Liver (tissue), 9 donors: ENCODE results near the gene GATAD1. TPM values are rescaled to one million over a fixed set of nuclear protein-coding genes. Genes with fewer than 3 reads are reported as not detected.

ENCODE experiments used
- DNase-seq: peaks from one replicate; pipeline ENCODE4 v3.0.0-alpha.2; 2017; ENCODE audit warnings: low spot score
- H3K27ac ChIP-seq, 2 donors: one replicate each; pipeline ENCODE4 v1.7.0; 2013; ENCODE audit warnings: inconsistent platforms in 2 of 2, low read length in 2 of 2, control low read depth in 1 of 2, low read depth in 1 of 2, mild to moderate bottlenecking in 1 of 2
- H3K27me3 ChIP-seq, 4 donors: one replicate each; pipeline versions ENCODE4 v1.6.1 to v1.7.0; 2013; ENCODE audit warnings: low read length in 3 of 4, inconsistent platforms in 1 of 4, mild to moderate bottlenecking in 1 of 4, moderate library complexity in 1 of 4; ENCODE audit not compliant: control insufficient read depth in 4 of 4, insufficient read depth in 4 of 4
- H3K36me3 ChIP-seq, 4 donors: one replicate each; pipeline versions ENCODE4 v1.6.1 to v1.7.0; 2013; ENCODE audit warnings: low read length in 3 of 4, mild to moderate bottlenecking in 3 of 4, low read depth in 1 of 4, moderate library complexity in 1 of 4; ENCODE audit not compliant: control insufficient read depth in 4 of 4, insufficient read depth in 3 of 4
- H3K4me1 ChIP-seq, 4 donors: one replicate each; pipeline versions ENCODE4 v1.6.1 to v1.7.0; 2013; ENCODE audit warnings: low read length in 3 of 4, mild to moderate bottlenecking in 3 of 4, moderate library complexity in 1 of 4; ENCODE audit not compliant: control insufficient read depth in 4 of 4, insufficient read depth in 4 of 4
- H3K4me3 ChIP-seq, 3 donors: one replicate each; pipeline versions ENCODE4 v1.6.1 to v1.7.0; 2013; ENCODE audit warnings: low read length in 3 of 3, control low read depth in 1 of 3, low read depth in 1 of 3, mild to moderate bottlenecking in 1 of 3
- H3K9ac ChIP-seq, 2 donors: one replicate each; pipeline ENCODE4 v1.7.0; 2013; ENCODE audit warnings: low read length in 2 of 2, mild to moderate bottlenecking in 2 of 2, moderate library complexity in 2 of 2, control low read depth in 1 of 2, low read depth in 1 of 2
- H3K9me3 ChIP-seq, 4 donors: one replicate each; pipeline versions ENCODE4 v1.6.1 to v1.7.0; 2013; ENCODE audit warnings: low read length in 3 of 4; ENCODE audit not compliant: control insufficient read depth in 4 of 4
- ATF3 ChIP-seq: IDR thresholded peaks from 2 replicates; pipeline ENCODE4 v1.6.1; 2016; ENCODE audit warnings: antibody characterized with exemption
- CTCF ChIP-seq: fragments of 150-350 bp; IDR thresholded peaks from 2 replicates; pipeline ENCODE4 v1.5.1; 2017; ENCODE audit warnings: improper control_type of control experiment, low read depth, low read length; ENCODE audit not compliant: missing input control
- EGR1 ChIP-seq, 2 donors: IDR thresholded peaks; 2 replicates each; pipeline ENCODE4 v1.6.1; 2016 to 2018; ENCODE audit warnings: antibody characterized with exemption in 2 of 2, low read depth in 2 of 2
- FOXA1 ChIP-seq: IDR thresholded peaks from 2 replicates; pipeline ENCODE4 v1.6.1; 2016; ENCODE audit warnings: antibody characterized with exemption
- FOXA2 ChIP-seq: IDR thresholded peaks from 2 replicates; pipeline ENCODE4 v1.6.1; 2016; ENCODE audit warnings: antibody characterized with exemption
- GABPA ChIP-seq, 2 donors: IDR thresholded peaks in 1 of 2; conservative IDR thresholded peaks in 1 of 2; 2 replicates each; pipeline ENCODE4 v1.6.1; 2016; ENCODE audit warnings: antibody characterized with exemption in 2 of 2, mild to moderate bottlenecking in 1 of 2, moderate library complexity in 1 of 2
- HNF4A ChIP-seq, 2 donors: conservative IDR thresholded peaks; 2 replicates each; pipeline ENCODE4 v1.6.1; 2016; ENCODE audit warnings: antibody characterized with exemption in 2 of 2, mild to moderate bottlenecking in 2 of 2
- HNF4G ChIP-seq: IDR thresholded peaks from 2 replicates; pipeline ENCODE4 v1.6.1; 2016; ENCODE audit warnings: antibody characterized with exemption
- JUND ChIP-seq, 2 donors: IDR thresholded peaks; 2 replicates each; pipeline ENCODE4 v1.6.1; 2016; ENCODE audit warnings: antibody characterized with exemption in 2 of 2
- MAX ChIP-seq: IDR thresholded peaks from 2 replicates; pipeline ENCODE4 v1.6.1; 2016; ENCODE audit warnings: antibody characterized with exemption
- NR2F2 ChIP-seq: IDR thresholded peaks from 2 replicates; pipeline ENCODE4 v1.6.1; 2016; ENCODE audit warnings: antibody characterized with exemption
- RAD21 ChIP-seq, 2 donors: IDR thresholded peaks; 2 replicates each; pipeline ENCODE4 v1.6.1; 2016; ENCODE audit warnings: antibody characterized with exemption in 2 of 2, mild to moderate bottlenecking in 2 of 2
- REST ChIP-seq: IDR thresholded peaks from 2 replicates; pipeline ENCODE4 v1.6.1; 2016; ENCODE audit warnings: antibody characterized with exemption, mild to moderate bottlenecking
- YY1 ChIP-seq: IDR thresholded peaks from 2 replicates; pipeline ENCODE4 v1.6.1; 2016; ENCODE audit warnings: antibody characterized with exemption, mild to moderate bottlenecking
- ZBTB33 ChIP-seq: IDR thresholded peaks from 2 replicates; pipeline ENCODE4 v1.6.1; 2016; ENCODE audit warnings: antibody characterized with exemption
- WGBS: extraction: QIAGEN DNeasy Blood & Tissue Kit; methylation state at CpG from one replicate; pipeline ENCODE4 v1.1.7; 2013; 5-methylcytosine and 5-hydroxymethylcytosine counted together
- polyA plus RNA-seq, 2 donors: library from polyadenylated mRNA; stranded (reverse) in 1 of 2; unstranded in 1 of 2; fragments of 200-250 nt in 1 of 2; fragments of >200 nt in 1 of 2; fragmentation: Nextera tagmentation in 1 of 2; extraction: Ambion mirVana in 1 of 2; gene quantifications; one replicate each; pipeline versions ENCODE4 v1.2.1 to v1.2.3, GENCODE V29; 2013 to 2015
- total RNA-seq, 2 donors: library from RNA; depleted of rRNA; stranded (reverse); fragments of >200 nt; gene quantifications; one replicate each; pipeline ENCODE4 v1.2.3, GENCODE V29; 2014
- donor health status: healthy.
- donor health status: healthy.
- donor health status: healthy.
- donor health status: healthy.
- donor health status: healthy.

Gene GATAD1
- total and polyA plus RNA-seq, 4 donors, result 7.8 to 22.8 (median 10.8) TPM

- Histone ChIP-seq H3K4me3 (no peak overlapping the region), H3K4me1 (no peaks in the 10 kb centered on the region), H3K27me3 (peaks cover 0 to 3% (median 0%) of the 10 kb centered on the region in 4 donors), H3K27ac (no peak overlapping the region), H3K36me3 (no peaks in the 10 kb centered on the region), H3K9ac (no peak overlapping the region), H3K9me3 (no peaks in the 10 kb centered on the region)
- WGBS, result 69% methylated on average over 5 of the region's 5 CpGs
- TF ChIP-seq HNF4A (conservative IDR thresholded peaks at IDR 0.05) (no peak), NR2F2 (no peak), HNF4G (no peak), ATF3 (no peak), FOXA1 (no peak), FOXA2 (no peak), MAX (no peak), RAD21 (IDR thresholded peaks at IDR 0.05) (no peak), GABPA (IDR thresholded peaks at IDR 0.05 in 1 of 2, conservative IDR thresholded peaks at IDR 0.05 in 1 of 2) (no peak), JUND (IDR thresholded peaks at IDR 0.05) (no peak), REST (no peak)
- DNase-seq, result no peak
Measured at GRCh38 chr7:92413550-92413949, 33.7 kb upstream of the GATAD1 start.

GRCh38 chr7:92415225-92415624 lies 32.1 kb upstream of the GATAD1 start:
- 92% methylated on average over 5 of the region's 5 CpGs for WGBS
- Histone ChIP-seq H3K36me3 (no peaks in the 10 kb centered on the region), H3K4me1 (no peaks in the 10 kb centered on the region), H3K27me3 (no peaks in the 10 kb centered on the region), H3K27ac (no peak overlapping the region), H3K9me3 (no peaks in the 10 kb centered on the region), H3K9ac (no peak overlapping the region), H3K4me3 (no peak overlapping the region)
- no peak for TF ChIP-seq CTCF
- no peak for TF ChIP-seq GABPA (IDR thresholded peaks at IDR 0.05 in 1 of 2, conservative IDR thresholded peaks at IDR 0.05 in 1 of 2)
- TF ChIP-seq EGR1 (IDR thresholded peaks at IDR 0.05; ENCODE audit: low read depth in 2 of 2), result no peak
- TF ChIP-seq RAD21 (IDR thresholded peaks at IDR 0.05), result no peak
- no peak for TF ChIP-seq ZBTB33
- TF ChIP-seq NR2F2, result no peak
- TF ChIP-seq MAX, result no peak
- no peak for TF ChIP-seq ATF3
- no peak for TF ChIP-seq YY1
- TF ChIP-seq FOXA2, result no peak
- DNase-seq, result no peak
